Right lobe of liver (tissue), 4 donors: ENCODE results near the gene MYLK4.

Experiments
- CTCF ChIP-seq, 4 donors: fragments of 200-600 bp in 3 of 4; fragments of 450-650 bp in 1 of 4; IDR thresholded peaks; one replicate each; pipeline versions ENCODE4 v1.5.1 to v1.8.0; 2016 to 2022; ENCODE audit warnings: antibody characterized with exemption in 4 of 4, mild to moderate bottlenecking in 2 of 4
- POLR2A ChIP-seq: fragments of 450-650 bp; IDR thresholded peaks from one replicate; pipeline ENCODE4 v1.6.1; 2017; ENCODE audit warnings: antibody characterized with exemption, mild to moderate bottlenecking
- donor health status: DM: no; HTN: no; CAD: no.
- donor health status: DM: no; HTN: no; CAD: no.
- donor health status: DM: no; HTN: yes; CAD: no.

GRCh38 chr6:2731281-2731909, 19.3 kb downstream of the MYLK4 start:
- TF ChIP-seq POLR2A = no peak
- no peak for TF ChIP-seq CTCF (IDR thresholded peaks at IDR 0.05)
